Fibroblast of lung (primary cell): Measurements from ENCODE around the gene ID3. TPM values are rescaled to one million over a fixed set of nuclear protein-coding genes. Genes with fewer than 3 reads are reported as not detected.

Experiments
- DNase-seq, 2 donors: peaks; one replicate each; pipeline versions ENCODE4 v3.0.0 to v3.0.0-alpha.2; 2010; ENCODE audit warnings: low read depth in 2 of 2
- H2AFZ ChIP-seq: 2 replicates; pipeline ENCODE4 v1.5.1; 2012; ENCODE audit warnings: low read length, control low read depth, inconsistent platforms
- H3K27ac ChIP-seq: 2 replicates; pipeline ENCODE4 v1.5.1; 2011; ENCODE audit warnings: low read length, control low read depth; ENCODE audit not compliant: insufficient read depth
- H3K27me3 ChIP-seq: 2 replicates; pipeline ENCODE4 v1.5.1; 2011; ENCODE audit warnings: mild to moderate bottlenecking, low read length; ENCODE audit not compliant: control insufficient read depth, insufficient read depth
- H3K36me3 ChIP-seq: 2 replicates; pipeline ENCODE4 v1.5.1; 2011; ENCODE audit warnings: low read length; ENCODE audit not compliant: control insufficient read depth, insufficient read depth
- H3K4me1 ChIP-seq: 2 replicates; pipeline ENCODE4 v1.5.1; 2011; ENCODE audit warnings: low read length; ENCODE audit not compliant: control insufficient read depth, insufficient read depth; ENCODE audit errors: extremely low read depth
- H3K4me2 ChIP-seq: 2 replicates; pipeline ENCODE4 v1.5.1; 2011; ENCODE audit warnings: low read length, control low read depth; ENCODE audit not compliant: insufficient read depth; ENCODE audit errors: extremely low read depth
- H3K4me3 ChIP-seq, 4 experiments: fragments of 200-600 bp in 1 of 4; sonication (generic) in 1 of 4; replicated peaks in 1 of 4; 2 replicates each; pipeline ENCODE4 v1.5.1; 2011 to 2016; ENCODE audit warnings: low read length in 4 of 4, low read depth in 3 of 4, mild to moderate bottlenecking in 3 of 4, control low read depth in 2 of 4, inconsistent platforms in 1 of 4, mixed read lengths in 1 of 4; ENCODE audit not compliant: insufficient read depth in 1 of 4; ENCODE audit errors: control extremely low read depth in 1 of 4
- H3K79me2 ChIP-seq: 2 replicates; pipeline ENCODE4 v1.5.1; 2012; ENCODE audit warnings: mild to moderate bottlenecking, low read length, inconsistent platforms; ENCODE audit not compliant: control insufficient read depth, insufficient read depth
- H3K9ac ChIP-seq: 2 replicates; pipeline ENCODE4 v1.5.1; 2011; ENCODE audit warnings: mild to moderate bottlenecking, low read length, control low read depth; ENCODE audit not compliant: insufficient read depth
- H3K9me3 ChIP-seq: 2 replicates; pipeline ENCODE4 v1.5.1; 2012; ENCODE audit warnings: low read depth, low read length; ENCODE audit not compliant: control insufficient read depth, insufficient read depth
- H4K20me1 ChIP-seq: 2 replicates; pipeline ENCODE4 v1.5.1; 2011; ENCODE audit warnings: low read length; ENCODE audit not compliant: control insufficient read depth, insufficient read depth; ENCODE audit errors: extremely low read depth
- CTCF ChIP-seq, 2 donors: IDR thresholded peaks in 1 of 2; conservative IDR thresholded peaks in 1 of 2; 1 replicate in 1 of 2; 2 replicates in 1 of 2; pipeline ENCODE4 v1.5.1; 2011 to 2012; ENCODE audit warnings: low read length in 2 of 2, control low read depth in 1 of 2, inconsistent platforms in 1 of 2, low read depth in 1 of 2, mild to moderate bottlenecking in 1 of 2
- EZH2 ChIP-seq: IDR thresholded peaks from 2 replicates; pipeline ENCODE4 v1.5.1; 2012; ENCODE audit warnings: low read length, control low read depth, mild to moderate bottlenecking; ENCODE audit errors: missing control alignments
- polyA plus RNA-seq, 2 donors: library from polyadenylated mRNA; depleted of rRNA in 1 of 2; stranded (reverse) in 1 of 2; unstranded in 1 of 2; fragments of >200 nt; gene quantifications; 2 replicates each; pipeline ENCODE4 v1.2.1, GENCODE V29; 2011 to 2012; ENCODE audit warnings: missing spikeins in 1 of 2
- total RNA-seq: library from RNA; depleted of rRNA; stranded (reverse); fragments of >200 nt; gene quantifications from 2 replicates; pipeline ENCODE4 v1.2.1, GENCODE V29; 2014

ID3 gene
- total and polyA plus RNA-seq, 2 donors (not counting 1 experiment from before 2014, with no cell fraction given), result 9.9 to 23.0 TPM

GRCh38 chr1:23530087-23530746, 29.1 kb downstream of the ID3 start:
- no peaks in the 10 kb centered on the region for H3K36me3 ChIP-seq
- H3K4me2 ChIP-seq, result peak overlapping the region; percentile 91
- no peaks in the 10 kb centered on the region for H3K9me3 ChIP-seq
- H3K27me3 ChIP-seq, result no peaks in the 10 kb centered on the region
- peaks cover 14% of the 10 kb centered on the region for H3K4me1 ChIP-seq
- TF ChIP-seq CTCF (conservative IDR thresholded peaks at IDR 0.05 in 1 of 2, IDR thresholded peaks at IDR 0.05 in 1 of 2; ENCODE audit: low read depth in 1 of 2, low read length in 2 of 2) (no peak), EZH2 (no peak)
- no peak overlapping the region for H2AFZ ChIP-seq
- DNase-seq, result no peak
- H3K27ac ChIP-seq, result no peak overlapping the region
- H3K79me2 ChIP-seq, result no peaks in the 10 kb centered on the region
- peak overlapping the region; percentile 44 for H3K9ac ChIP-seq
- no peaks in the 10 kb centered on the region for H4K20me1 ChIP-seq
- peak overlapping the region; percentile 20 to 76 (median 62) for H3K4me3 ChIP-seq

- Histone ChIP-seq H4K20me1 (no peaks in the 10 kb centered on the region), H3K36me3 (no peaks in the 10 kb centered on the region), H3K27me3 (no peaks in the 10 kb centered on the region), H3K4me2 (peak overlapping the region; percentile 91), H3K4me1 (peaks cover 14% of the 10 kb centered on the region), H3K9me3 (no peaks in the 10 kb centered on the region), H3K79me2 (no peaks in the 10 kb centered on the region), H2AFZ (no peak overlapping the region), H3K4me3 (peak overlapping the region in 2 of 4 experiments; percentile 60 to 65), H3K27ac (no peak overlapping the region), H3K9ac (no peak overlapping the region)
- TF ChIP-seq EZH2, result no peak
- TF ChIP-seq CTCF (conservative IDR thresholded peaks at IDR 0.05 in 1 of 2, IDR thresholded peaks at IDR 0.05 in 1 of 2; ENCODE audit: low read depth in 1 of 2, low read length in 2 of 2), result no peak
- DNase-seq, result no peak
Measured at GRCh38 chr1:23529146-23530086, 29.9 kb downstream of the ID3 start.
